Natural killer cell (primary cell): ENCODE results near the gene MEAK7. TPM values are rescaled to one million over a fixed set of nuclear protein-coding genes. Genes with fewer than 3 reads are reported as not detected.

Experiments used
- ATAC-seq, 3 donors: fragments of 150-1000 bp in 2 of 3; fragments of 200-7000 bp in 1 of 3; cut with Tn5 transposase; 1 replicate in 1 of 3; 2 replicates in 2 of 3; pipeline ENCODE4 v1.10.0; 2021; ENCODE audit warnings: mild to moderate bottlenecking in 2 of 3, moderate library complexity in 2 of 3
- DNase-seq, 2 donors: peaks; one replicate each; pipeline versions ENCODE4 v3.0.0 to v3.0.0-alpha.2; 2013 to 2021; ENCODE audit warnings: mixed read lengths in 1 of 2
- H3K27ac ChIP-seq: one replicate; pipeline ENCODE4 v1.5.1; 2013; ENCODE audit warnings: mild to moderate bottlenecking, low read length
- H3K27me3 ChIP-seq: one replicate; pipeline ENCODE4 v1.6.1; 2013; ENCODE audit warnings: low read length; ENCODE audit not compliant: control insufficient read depth, insufficient read depth
- H3K36me3 ChIP-seq: one replicate; pipeline ENCODE4 v1.6.1; 2013; ENCODE audit warnings: low read length; ENCODE audit not compliant: control insufficient read depth, insufficient read depth
- H3K4me1 ChIP-seq: one replicate; pipeline ENCODE4 v1.6.1; 2013; ENCODE audit warnings: low read length; ENCODE audit not compliant: control insufficient read depth, insufficient read depth
- H3K4me3 ChIP-seq: one replicate; pipeline ENCODE4 v1.5.1; 2013; ENCODE audit warnings: low read length
- H3K9me3 ChIP-seq: one replicate; pipeline ENCODE4 v1.6.1; 2013; ENCODE audit warnings: low read length; ENCODE audit not compliant: control insufficient read depth, insufficient read depth
- H3K27ac Mint-ChIP-seq, 2 donors: one replicate each; pipeline ENCODE4 v1.8.0; 2022; ENCODE audit warnings: mild to moderate bottlenecking in 2 of 2, mixed read lengths in 2 of 2, moderate library complexity in 1 of 2
- H3K27me3 Mint-ChIP-seq, 2 donors: one replicate each; pipeline ENCODE4 v1.8.0; 2022; ENCODE audit warnings: low read depth in 2 of 2, mixed read lengths in 2 of 2
- H3K36me3 Mint-ChIP-seq: one replicate; pipeline ENCODE4 v1.8.0; 2022; ENCODE audit warnings: mixed read lengths
- H3K4me1 Mint-ChIP-seq, 2 donors: one replicate each; pipeline ENCODE4 v1.8.0; 2022; ENCODE audit warnings: mixed read lengths in 2 of 2
- H3K4me3 Mint-ChIP-seq: one replicate; pipeline ENCODE4 v1.8.0; 2022; ENCODE audit warnings: mild to moderate bottlenecking, moderate library complexity, mixed read lengths
- H3K9me3 Mint-ChIP-seq, 2 donors: one replicate each; pipeline ENCODE4 v1.8.0; 2022; ENCODE audit warnings: mixed read lengths in 2 of 2
- WGBS: methylation state at CpG from one replicate; pipeline ENCODE4 v1.1.7; 2013; ENCODE audit warnings: missing lambda C conversion rate; ENCODE audit not compliant: insufficient coverage; 5-methylcytosine and 5-hydroxymethylcytosine counted together
- intact Hi-C: fragments of 100-400 bp; cut with micrococcal nuclease; formaldehyde crosslinking; loops from one replicate; pipeline ENCODE4 v1.14.2; 2022
- total RNA-seq, 4 donors: library from RNA; stranded (reverse); fragments of 120-200 nt in 1 of 4; gene quantifications; one replicate each; pipeline versions ENCODE4 v1.2.3 to v1.2.4, GENCODE V29; 2013 to 2022
- TF ChIP-seq, protein P1 (sequence below): fragments of 200-600 bp; IDR thresholded peaks from one replicate; pipeline ENCODE4 v1.8.0; 2022; ENCODE audit warnings: antibody characterized with exemption

MEAK7 gene
- total RNA-seq, 3 donors from 2014 or later (not counting 1 experiment from before 2014, with no cell fraction given), result 4.8 to 8.5 (median 4.8) TPM

DNA sequence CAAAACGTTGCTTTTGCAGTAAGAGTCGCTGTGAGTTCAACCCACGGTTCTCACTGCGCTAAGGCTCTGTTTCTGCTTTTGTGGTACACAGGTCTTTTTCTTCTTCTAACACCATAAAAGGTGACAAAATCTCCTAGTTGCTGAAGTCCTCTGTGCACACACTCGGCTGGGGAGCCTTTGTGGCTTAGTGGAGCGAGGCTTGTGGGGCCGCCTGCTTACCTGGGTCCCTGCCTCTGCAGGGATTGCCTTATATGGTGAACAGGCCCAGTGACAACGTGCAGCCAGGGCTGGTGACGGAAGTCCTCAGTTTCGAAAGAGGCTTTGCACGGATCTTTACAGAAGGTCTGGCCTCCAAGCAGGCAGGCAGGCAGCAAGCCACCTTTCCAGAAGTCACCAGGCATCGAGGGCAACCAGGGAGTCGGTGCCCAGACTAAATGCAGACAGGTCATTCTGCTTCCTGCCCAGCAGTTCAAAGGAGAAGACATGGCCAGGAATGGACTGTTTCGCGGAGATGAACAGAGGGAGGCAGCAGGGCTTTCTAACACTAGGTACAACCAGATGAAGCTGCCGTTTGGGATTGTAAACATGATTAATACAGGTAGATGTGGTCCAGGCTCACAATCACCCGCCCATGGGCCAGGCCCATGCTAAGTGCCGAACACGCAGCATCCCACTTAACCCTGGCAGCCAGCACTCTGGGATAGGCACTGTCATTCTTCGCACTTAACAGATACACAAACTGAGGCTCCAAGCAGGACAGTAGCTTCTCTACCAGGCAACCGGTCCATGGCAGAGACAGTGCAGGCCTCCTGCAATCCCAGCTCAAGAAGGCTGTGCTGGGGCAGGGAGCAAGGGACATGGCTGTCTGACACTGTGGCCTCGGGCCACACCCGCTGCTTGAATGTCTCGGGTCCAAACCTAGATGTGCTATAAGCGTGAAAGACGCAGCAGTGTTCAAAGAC lies 10.7 kb upstream of the MEAK7 start:
- Mint-ChIP-seq H3K27ac (peak overlapping the region; percentile 85 to 93), H3K36me3 (no peaks in the 10 kb centered on the region), H3K4me1 (peaks cover 31 to 65% of the 10 kb centered on the region in 2 donors), H3K27me3 (peaks cover 0 to 3% of the 10 kb centered on the region in 2 donors), H3K4me3 (peak overlapping the region; percentile 79), H3K9me3 (no peaks in the 10 kb centered on the region)
- intact Hi-C loops, result no loop called here
- DNase-seq (peak; percentile 42 to 93), ATAC-seq (peak; percentile 64 to 73 (median 65))
- 35% methylated on average over 25 of the region's 26 CpGs for WGBS
- Histone ChIP-seq H3K4me1 (peaks cover 83% of the 10 kb centered on the region), H3K27me3 (no peaks in the 10 kb centered on the region), H3K27ac (peak overlapping the region; percentile 57), H3K9me3 (no peaks in the 10 kb centered on the region), H3K4me3 (no peak overlapping the region), H3K36me3 (no peaks in the 10 kb centered on the region)
- TF ChIP-seq, protein P1, sequence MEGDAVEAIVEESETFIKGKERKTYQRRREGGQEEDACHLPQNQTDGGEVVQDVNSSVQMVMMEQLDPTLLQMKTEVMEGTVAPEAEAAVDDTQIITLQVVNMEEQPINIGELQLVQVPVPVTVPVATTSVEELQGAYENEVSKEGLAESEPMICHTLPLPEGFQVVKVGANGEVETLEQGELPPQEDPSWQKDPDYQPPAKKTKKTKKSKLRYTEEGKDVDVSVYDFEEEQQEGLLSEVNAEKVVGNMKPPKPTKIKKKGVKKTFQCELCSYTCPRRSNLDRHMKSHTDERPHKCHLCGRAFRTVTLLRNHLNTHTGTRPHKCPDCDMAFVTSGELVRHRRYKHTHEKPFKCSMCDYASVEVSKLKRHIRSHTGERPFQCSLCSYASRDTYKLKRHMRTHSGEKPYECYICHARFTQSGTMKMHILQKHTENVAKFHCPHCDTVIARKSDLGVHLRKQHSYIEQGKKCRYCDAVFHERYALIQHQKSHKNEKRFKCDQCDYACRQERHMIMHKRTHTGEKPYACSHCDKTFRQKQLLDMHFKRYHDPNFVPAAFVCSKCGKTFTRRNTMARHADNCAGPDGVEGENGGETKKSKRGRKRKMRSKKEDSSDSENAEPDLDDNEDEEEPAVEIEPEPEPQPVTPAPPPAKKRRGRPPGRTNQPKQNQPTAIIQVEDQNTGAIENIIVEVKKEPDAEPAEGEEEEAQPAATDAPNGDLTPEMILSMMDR, result no peak

DNA sequence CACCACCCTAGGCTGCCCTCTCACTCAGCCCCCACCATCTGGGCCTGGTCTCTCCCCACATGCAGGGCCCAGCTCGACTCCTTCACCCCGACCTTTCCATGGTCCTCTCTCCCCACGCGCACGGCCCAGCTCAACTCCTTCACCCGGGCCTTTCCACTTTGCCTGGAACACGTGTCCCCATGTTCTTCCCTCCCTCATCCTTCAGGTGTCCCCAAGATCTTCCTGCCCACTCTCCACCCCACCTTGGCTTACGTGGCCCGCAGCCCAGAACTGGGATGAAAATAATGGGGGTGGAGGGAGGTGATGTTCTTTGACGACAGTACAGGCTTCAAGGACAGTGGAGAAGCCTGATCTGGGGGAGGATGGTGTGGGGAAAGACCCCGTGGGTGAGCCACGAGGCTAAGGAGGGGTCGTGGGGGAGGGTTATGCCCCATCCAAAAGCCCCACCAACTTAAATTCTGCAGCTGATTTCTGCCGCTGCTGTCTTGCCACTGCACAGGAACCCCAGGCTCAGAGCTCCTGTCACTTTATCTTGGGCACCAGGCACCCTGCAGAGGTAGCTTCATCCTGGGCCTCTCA lies 9.9 kb upstream of the MEAK7 start:
- intact Hi-C loops, result no loop called here
- 49% methylated on average over 11 of the region's 14 CpGs for WGBS
- peak overlapping the region; percentile 57 for H3K27ac ChIP-seq
- TF ChIP-seq, protein P1, result no peak
- no peak overlapping the region for H3K4me3 ChIP-seq
- no peaks in the 10 kb centered on the region for H3K27me3 ChIP-seq
- Mint-ChIP-seq H3K4me1 (peaks cover 24 to 58% of the 10 kb centered on the region in 2 donors), H3K9me3 (no peaks in the 10 kb centered on the region), H3K27ac (peak overlapping the region; percentile 85 to 93), H3K36me3 (no peaks in the 10 kb centered on the region), H3K27me3 (peaks cover 0 to 4% of the 10 kb centered on the region in 2 donors), H3K4me3 (peak overlapping the region; percentile 79)
- no peaks in the 10 kb centered on the region for H3K36me3 ChIP-seq
- no peak for DNase-seq
- no peaks in the 10 kb centered on the region for H3K9me3 ChIP-seq
- H3K4me1 ChIP-seq, result peaks cover 75% of the 10 kb centered on the region
- peak in 1 of 3 donors; percentile 1 for ATAC-seq

DNA sequence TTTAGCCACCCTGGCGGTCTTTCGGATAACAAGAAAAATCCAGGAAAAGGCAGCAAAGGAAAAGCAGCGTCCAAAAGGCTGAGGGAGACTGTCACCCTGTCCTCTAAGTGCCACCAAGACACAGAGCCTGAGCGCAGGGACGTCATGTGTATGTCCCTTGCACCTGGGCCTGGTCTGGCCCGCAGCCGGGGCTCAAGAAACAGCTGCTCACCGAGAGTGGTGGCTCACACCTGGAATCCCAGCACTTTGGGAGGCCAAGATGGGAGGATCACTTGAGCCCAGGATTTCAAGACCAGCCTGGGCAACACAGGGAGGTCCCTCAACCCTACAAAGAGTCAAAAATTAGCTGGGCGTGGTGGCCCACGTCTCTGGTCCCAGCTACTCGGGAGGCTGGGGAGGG lies 9.2 kb upstream of the MEAK7 start:
- intact Hi-C loops, result no loop called here
- Mint-ChIP-seq H3K4me1 (peaks cover 24 to 50% of the 10 kb centered on the region in 2 donors), H3K36me3 (no peaks in the 10 kb centered on the region), H3K4me3 (no peak overlapping the region), H3K27ac (peak overlapping the region in 1 of 2 donors; percentile 93), H3K9me3 (no peaks in the 10 kb centered on the region), H3K27me3 (peaks cover 0 to 5% of the 10 kb centered on the region in 2 donors)
- no peak for ATAC-seq
- Histone ChIP-seq H3K27me3 (no peaks in the 10 kb centered on the region), H3K9me3 (no peaks in the 10 kb centered on the region), H3K4me3 (no peak overlapping the region), H3K36me3 (no peaks in the 10 kb centered on the region), H3K27ac (peak overlapping the region; percentile 57), H3K4me1 (peaks cover 71% of the 10 kb centered on the region)
- TF ChIP-seq, protein P1, result no peak
- peak in 1 of 2 donors; percentile 21 for DNase-seq
- 84% methylated on average over 11 of the region's 11 CpGs for WGBS
